Duodenal mucosa (tissue), 2 donors: ENCODE measurements around the gene AP1M1.

Experiments used
- H3K27ac ChIP-seq: one replicate; pipeline ENCODE4 v1.7.0; 2013; ENCODE audit warnings: low read depth, low read length
- H3K27me3 ChIP-seq, 2 donors: one replicate each; pipeline ENCODE4 v1.7.0; 2013; ENCODE audit warnings: low read length in 2 of 2, control low read depth in 1 of 2; ENCODE audit not compliant: insufficient read depth in 2 of 2, control insufficient read depth in 1 of 2
- H3K36me3 ChIP-seq, 2 donors: one replicate each; pipeline ENCODE4 v1.7.0; 2013; ENCODE audit warnings: low read length in 2 of 2, control low read depth in 1 of 2; ENCODE audit not compliant: insufficient read depth in 2 of 2, control insufficient read depth in 1 of 2
- H3K4me1 ChIP-seq, 2 donors: one replicate each; pipeline ENCODE4 v1.7.0; 2013; ENCODE audit warnings: low read length in 2 of 2, control low read depth in 1 of 2; ENCODE audit not compliant: insufficient read depth in 2 of 2, control insufficient read depth in 1 of 2
- H3K4me3 ChIP-seq, 2 donors: one replicate each; pipeline ENCODE4 v1.7.0; 2013; ENCODE audit warnings: low read length in 2 of 2, low read depth in 1 of 2
- H3K9ac ChIP-seq, 2 donors: one replicate each; pipeline ENCODE4 v1.7.0; 2013; ENCODE audit warnings: low read length in 2 of 2, low read depth in 1 of 2
- H3K9me3 ChIP-seq, 2 donors: one replicate each; pipeline ENCODE4 v1.7.0; 2013; ENCODE audit warnings: low read length in 2 of 2, control low read depth in 1 of 2; ENCODE audit not compliant: control insufficient read depth in 1 of 2

Gene AP1M1

GRCh38 chr19:16199275-16199932 lies 1.7 kb downstream of the AP1M1 start:
- Histone ChIP-seq H3K27ac (peak overlapping the region; percentile 33), H3K4me1 (peaks cover 40 to 42% of the 10 kb centered on the region in 2 donors), H3K9me3 (no peaks in the 10 kb centered on the region), H3K36me3 (peaks cover 19 to 28% of the 10 kb centered on the region in 2 donors), H3K27me3 (no peaks in the 10 kb centered on the region), H3K9ac (peak overlapping the region in 1 of 2 donors; percentile 87), H3K4me3 (peak overlapping the region; percentile 81 to 90)

DNA sequence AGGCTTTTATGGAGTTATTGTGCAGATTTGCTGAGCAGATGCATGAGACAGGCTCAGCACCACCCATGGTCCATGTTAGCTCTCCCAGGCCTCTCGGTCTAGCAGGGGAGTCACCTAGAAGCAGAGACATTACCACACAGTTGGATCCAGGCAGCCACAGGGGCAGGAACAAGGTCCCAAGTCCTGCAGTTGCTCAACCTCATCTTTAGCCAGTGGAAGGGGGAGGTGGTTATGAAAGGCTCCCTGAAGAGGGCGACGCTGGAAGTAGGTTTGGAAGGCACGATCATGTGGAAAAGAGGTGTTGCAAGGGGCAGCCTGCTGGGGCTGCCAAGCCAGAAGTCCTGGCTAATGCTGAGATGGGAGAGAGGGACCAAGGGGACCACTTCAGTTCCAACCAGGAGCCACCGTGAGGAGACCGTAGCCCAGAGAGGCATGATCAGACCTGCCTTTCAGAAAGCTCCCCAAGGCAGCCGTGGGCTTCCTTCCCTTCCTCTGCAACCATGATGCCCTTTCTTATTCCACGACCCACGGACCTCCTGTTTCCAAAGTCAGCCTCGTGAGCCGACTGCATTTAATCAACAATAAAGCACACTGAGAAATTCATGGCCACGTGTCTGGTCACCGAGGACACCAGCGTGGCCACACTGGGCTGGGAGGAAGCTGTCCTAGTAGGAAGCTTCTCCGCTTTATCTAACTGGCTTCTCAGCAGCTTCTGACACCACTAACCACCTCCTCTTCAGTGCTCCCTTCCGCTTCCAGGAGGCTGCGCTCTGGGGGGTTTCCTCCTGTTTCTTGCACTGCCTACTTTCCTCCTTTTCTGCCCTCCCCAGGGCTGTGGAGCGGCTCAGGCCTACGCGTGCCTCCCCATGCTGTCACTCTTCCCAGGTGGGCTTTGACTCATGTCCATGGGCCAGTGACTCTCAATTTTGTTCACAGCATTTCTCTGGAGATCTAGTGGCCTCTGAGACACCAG lies 2.6 kb downstream of the AP1M1 start:
- H3K4me3 ChIP-seq: peak overlapping the region; percentile 26 to 36
- H3K9me3 ChIP-seq: no peaks in the 10 kb centered on the region
- H3K4me1 ChIP-seq: peaks cover 38 to 40% of the 10 kb centered on the region in 2 donors
- H3K36me3 ChIP-seq: peaks cover 21 to 34% of the 10 kb centered on the region in 2 donors
- H3K9ac ChIP-seq: peak overlapping the region in 1 of 2 donors; percentile 87
- no peaks in the 10 kb centered on the region for H3K27me3 ChIP-seq
- H3K27ac ChIP-seq: peak overlapping the region; percentile 33

DNA sequence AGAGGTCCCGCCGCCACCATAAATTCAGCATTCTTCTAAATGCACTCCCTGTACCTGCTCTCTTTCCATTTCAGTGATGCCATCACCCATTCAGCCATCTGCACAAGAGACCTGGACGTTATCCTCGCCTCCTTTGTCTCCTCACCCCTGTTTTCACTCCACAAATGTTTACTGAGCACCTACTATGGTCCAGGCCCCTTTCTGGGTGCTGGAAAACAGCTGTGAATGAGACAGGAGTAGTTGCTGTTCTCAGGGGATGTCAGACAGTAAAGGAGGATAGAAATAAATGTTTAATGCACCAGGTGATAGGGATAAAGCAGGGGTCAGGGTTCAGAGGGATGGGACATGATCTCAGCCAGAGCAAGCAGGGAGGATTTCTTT lies 3.3 kb downstream of the AP1M1 start:
- Histone ChIP-seq H3K27ac (no peak overlapping the region), H3K4me3 (no peak overlapping the region), H3K9ac (peak overlapping the region in 1 of 2 donors; percentile 26), H3K9me3 (no peaks in the 10 kb centered on the region), H3K27me3 (no peaks in the 10 kb centered on the region), H3K4me1 (peaks cover 38% of the 10 kb centered on the region in 2 donors), H3K36me3 (peaks cover 26 to 39% of the 10 kb centered on the region in 2 donors)

DNA sequence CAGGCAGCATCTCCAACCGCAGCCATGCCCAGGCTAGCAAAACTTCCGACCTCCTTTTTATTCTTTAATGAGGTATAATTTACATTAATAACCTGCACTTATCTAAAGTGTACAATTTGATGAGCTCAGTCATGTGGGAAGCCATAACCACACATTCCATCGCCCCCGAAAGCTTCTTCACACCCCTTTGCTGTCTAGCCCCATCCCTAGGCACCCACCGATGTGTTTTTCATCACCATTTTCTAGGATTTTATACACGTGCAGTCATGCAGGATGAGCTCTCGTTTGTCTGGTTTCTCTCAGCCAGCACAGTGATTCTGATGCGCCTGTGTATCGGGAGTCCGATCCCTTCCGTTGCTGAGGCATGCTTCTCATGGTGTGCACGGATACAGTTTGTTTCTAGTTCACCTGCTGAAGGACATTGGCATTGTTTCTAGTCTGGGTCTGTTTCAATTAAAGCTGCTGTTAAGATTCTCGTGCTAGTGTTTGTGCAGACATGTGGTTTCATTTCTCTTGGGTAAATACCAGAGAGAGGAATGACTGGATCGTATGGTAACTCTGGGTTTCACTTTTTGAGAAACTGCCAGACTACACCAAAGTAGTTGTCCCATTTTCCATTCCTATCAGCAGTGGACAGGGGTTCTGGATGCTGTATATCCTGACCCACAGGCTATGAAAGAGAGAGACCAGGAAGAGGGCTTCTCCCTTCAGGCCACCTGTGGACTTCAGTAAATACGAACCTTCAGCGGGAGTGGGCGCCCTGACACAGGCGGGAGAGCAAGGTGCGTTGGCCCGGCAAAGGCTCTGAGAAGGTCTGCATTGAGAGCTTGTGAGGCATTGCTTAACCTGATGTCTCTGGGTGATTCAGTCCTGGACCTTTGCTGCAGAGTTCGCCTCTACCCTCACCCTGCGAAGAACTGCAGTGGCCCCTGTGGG lies 4.9 kb downstream of the AP1M1 start:
- peaks cover 27 to 30% of the 10 kb centered on the region in 2 donors for H3K4me1 ChIP-seq
- H3K27me3 ChIP-seq: no peaks in the 10 kb centered on the region
- H3K36me3 ChIP-seq: peaks cover 33 to 54% of the 10 kb centered on the region in 2 donors
- H3K9ac ChIP-seq: no peak overlapping the region
- no peak overlapping the region for H3K27ac ChIP-seq
- H3K4me3 ChIP-seq: no peak overlapping the region
- H3K9me3 ChIP-seq: no peaks in the 10 kb centered on the region

DNA sequence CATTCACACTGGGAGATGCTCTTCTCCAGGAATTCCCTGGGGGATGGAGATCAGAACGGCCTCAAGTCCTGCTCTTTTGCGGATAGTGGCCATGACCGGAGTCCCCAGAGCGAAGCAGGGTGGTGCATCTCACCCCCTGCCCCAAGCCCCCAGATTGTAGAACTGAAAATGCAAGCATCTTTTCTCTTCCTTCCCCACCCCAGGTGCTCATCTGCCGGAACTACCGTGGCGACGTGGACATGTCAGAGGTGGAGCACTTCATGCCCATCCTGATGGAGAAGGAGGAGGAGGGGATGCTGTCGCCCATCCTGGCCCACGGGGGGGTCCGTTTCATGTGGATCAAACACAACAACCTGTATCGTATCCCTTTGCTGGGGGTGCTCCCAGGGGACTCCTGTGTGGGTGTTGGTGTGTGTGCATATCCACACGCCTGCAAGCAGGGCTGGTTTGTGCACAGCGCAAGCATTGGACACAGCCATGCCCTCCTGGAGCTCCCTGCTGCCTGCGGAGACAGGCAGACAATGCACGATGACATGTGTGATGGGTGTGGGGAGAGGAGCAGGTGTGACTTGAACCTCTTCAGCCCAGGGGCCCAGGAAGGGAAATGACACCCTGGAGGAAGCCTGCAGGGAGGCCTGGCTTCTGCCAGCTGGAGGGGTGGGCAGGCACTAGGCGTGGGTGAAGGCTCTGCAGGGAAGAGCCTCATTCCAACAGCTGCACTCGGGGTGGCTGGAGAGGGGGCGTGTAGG lies 5.7 kb downstream of the AP1M1 start:
- Histone ChIP-seq H3K4me3 (no peak overlapping the region), H3K9me3 (no peaks in the 10 kb centered on the region), H3K36me3 (peaks cover 40 to 62% of the 10 kb centered on the region in 2 donors), H3K27me3 (no peaks in the 10 kb centered on the region), H3K4me1 (peaks cover 27% of the 10 kb centered on the region in 2 donors), H3K27ac (no peak overlapping the region), H3K9ac (no peak overlapping the region)

DNA sequence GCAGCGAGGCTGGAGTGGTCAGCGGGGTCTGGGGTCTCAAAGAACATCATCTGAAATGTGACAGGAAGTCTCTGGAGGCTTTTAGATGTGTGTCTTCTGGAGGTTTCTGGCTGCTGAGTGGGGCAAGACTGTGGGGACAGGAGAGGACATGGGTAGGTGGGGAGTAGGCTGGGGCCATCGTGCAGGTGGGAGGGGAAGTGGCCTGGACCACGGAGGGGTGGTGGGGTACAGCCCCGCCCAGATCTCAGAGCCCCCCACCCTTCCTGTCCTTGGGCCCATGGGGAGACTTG lies 6.2 kb downstream of the AP1M1 start:
- H3K27me3 ChIP-seq: no peaks in the 10 kb centered on the region
- H3K4me1 ChIP-seq: peaks cover 22% of the 10 kb centered on the region in 2 donors
- H3K36me3 ChIP-seq: peaks cover 46 to 67% of the 10 kb centered on the region in 2 donors
- H3K4me3 ChIP-seq: no peak overlapping the region
- no peak overlapping the region for H3K9ac ChIP-seq
- no peak overlapping the region for H3K27ac ChIP-seq
- H3K9me3 ChIP-seq: no peaks in the 10 kb centered on the region

DNA sequence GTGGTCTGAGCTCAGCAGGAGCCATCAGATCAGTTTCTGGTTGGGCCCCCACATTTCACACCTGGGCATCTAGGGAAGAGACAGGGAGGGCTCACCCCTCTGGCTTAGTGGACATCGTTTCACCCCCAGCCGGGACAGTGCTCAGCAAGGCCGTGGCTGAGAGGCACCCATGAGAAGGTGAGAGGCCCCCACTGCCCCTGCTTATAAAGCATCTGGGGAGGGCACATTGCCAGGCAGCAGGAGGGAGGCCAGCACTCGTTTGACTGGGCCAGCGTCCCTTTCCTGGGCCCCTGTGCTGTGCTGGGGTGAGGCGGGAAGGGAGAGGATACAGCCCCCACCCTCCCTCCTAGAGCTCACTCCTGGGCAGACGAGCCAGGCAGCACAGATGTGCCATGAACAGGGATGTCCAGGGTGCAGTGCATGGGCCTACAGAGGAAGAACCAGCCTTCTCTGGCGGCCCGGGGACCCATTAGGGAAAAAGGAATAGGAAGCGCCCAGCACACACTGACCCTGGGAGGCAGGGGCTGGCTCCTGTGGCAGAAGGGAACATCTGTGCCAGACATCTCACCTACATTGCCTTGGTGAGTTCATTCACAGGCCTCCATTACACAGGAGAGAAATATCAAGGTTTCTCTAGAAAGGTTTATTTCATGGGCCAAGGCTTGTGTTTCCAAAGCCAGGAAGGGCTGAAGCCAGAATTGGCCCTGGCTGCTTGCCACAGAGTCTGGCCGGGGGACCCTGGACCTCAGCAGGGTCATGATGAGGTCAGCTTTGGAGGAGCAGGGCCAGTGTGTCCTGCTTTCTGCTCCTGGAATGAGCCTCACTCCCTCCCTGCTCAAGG lies 7.7 kb downstream of the AP1M1 start:
- H3K9ac ChIP-seq: no peak overlapping the region
- no peaks in the 10 kb centered on the region for H3K27me3 ChIP-seq
- no peaks in the 10 kb centered on the region for H3K9me3 ChIP-seq
- peaks cover 50 to 81% of the 10 kb centered on the region in 2 donors for H3K36me3 ChIP-seq
- H3K27ac ChIP-seq: peak overlapping the region; percentile 27
- peaks cover 7 to 8% of the 10 kb centered on the region in 2 donors for H3K4me1 ChIP-seq
- H3K4me3 ChIP-seq: no peak overlapping the region

GRCh38 chr19:16206046-16206605 lies 8.4 kb downstream of the AP1M1 start:
- Histone ChIP-seq H3K4me1 (peaks cover under 1% of the 10 kb centered on the region in 2 donors), H3K27ac (no peak overlapping the region), H3K9me3 (no peaks in the 10 kb centered on the region), H3K4me3 (no peak overlapping the region), H3K9ac (no peak overlapping the region), H3K36me3 (peaks cover 47 to 87% of the 10 kb centered on the region in 2 donors), H3K27me3 (no peaks in the 10 kb centered on the region)
